Left lung (tissue), 10 donors: ENCODE measurements around the gene MUC3A. TPM values are rescaled to one million over a fixed set of nuclear protein-coding genes. Genes with fewer than 3 reads are reported as not detected.
"Not testable (repeated sequence)": the region's sequence is repeated elsewhere in the genome, so short reads cannot be mapped to it uniquely, and the experiment has no call there.

Source experiments
- ATAC-seq: fragments of 200-7000 bp; cut with Tn5 transposase; one replicate; pipeline ENCODE4 v1.9.1; 2020; ENCODE audit warnings: moderate library complexity
- DNase-seq, 4 donors: peaks; one replicate each; pipeline ENCODE4 v3.0.0-alpha.2; 2013 to 2020
- H3K27ac ChIP-seq, 2 donors: fragments of 200-600 bp; sonication (generic) in 1 of 2; one replicate each; pipeline versions ENCODE4 v1.5.0 to v1.8.0; 2020 to 2021
- H3K27me3 ChIP-seq, 2 donors: fragments of 200-600 bp; sonication (generic) in 1 of 2; one replicate each; pipeline versions ENCODE4 v1.5.0 to v1.8.0; 2020 to 2021
- H3K36me3 ChIP-seq, 2 donors: fragments of 200-600 bp; sonication (generic) in 1 of 2; one replicate each; pipeline versions ENCODE4 v1.5.0 to v1.8.0; 2020 to 2021
- H3K4me1 ChIP-seq, 2 donors: fragments of 200-600 bp; one replicate each; pipeline ENCODE4 v1.8.0; 2021
- H3K4me3 ChIP-seq, 2 donors: fragments of 200-600 bp; sonication (generic) in 1 of 2; one replicate each; pipeline versions ENCODE4 v1.5.0 to v1.8.0; 2020 to 2021; ENCODE audit warnings: mild to moderate bottlenecking in 1 of 2
- H3K9me3 ChIP-seq, 2 donors: fragments of 200-600 bp; sonication (generic) in 1 of 2; one replicate each; pipeline versions ENCODE4 v1.5.0 to v1.8.0; 2020 to 2021
- intact Hi-C, 2 donors: fragments of 100-400 bp; cut with DNase I; formaldehyde crosslinking; loops; one replicate each; pipeline versions ENCODE4 v1.11.2 to v1.14.2; 2022
- polyA plus RNA-seq, 6 donors: library from polyadenylated mRNA; unstranded; fragments of 120-200 nt; gene quantifications; one replicate each; pipeline ENCODE4 v1.2.1, GENCODE V29; 2013; ENCODE audit not compliant: insufficient read length in 6 of 6
- total RNA-seq, 2 donors: library from RNA; stranded (reverse); fragmentation: NEBNext Ultra II Directional; extraction: Animal tissue kit (Norgen Biotek cat#: 25700); gene quantifications; one replicate each; pipeline ENCODE4 v1.2.1, GENCODE V29; 2021
- TF ChIP-seq, protein P1 (sequence below), 2 donors: fragments of 200-600 bp; sonication (generic) in 1 of 2; IDR thresholded peaks; one replicate each; pipeline versions ENCODE4 v1.5.0 to v1.8.0; 2021; ENCODE audit warnings: antibody characterized with exemption in 2 of 2
- donor health status: DM: no; HTN: yes; CAD: no.
- donor health status: DM: no; HTN: no; CAD: no.

MUC3A gene
- total and polyA plus RNA-seq, 8 donors: 0.37 to 3.6 (median 0.61) TPM

DNA sequence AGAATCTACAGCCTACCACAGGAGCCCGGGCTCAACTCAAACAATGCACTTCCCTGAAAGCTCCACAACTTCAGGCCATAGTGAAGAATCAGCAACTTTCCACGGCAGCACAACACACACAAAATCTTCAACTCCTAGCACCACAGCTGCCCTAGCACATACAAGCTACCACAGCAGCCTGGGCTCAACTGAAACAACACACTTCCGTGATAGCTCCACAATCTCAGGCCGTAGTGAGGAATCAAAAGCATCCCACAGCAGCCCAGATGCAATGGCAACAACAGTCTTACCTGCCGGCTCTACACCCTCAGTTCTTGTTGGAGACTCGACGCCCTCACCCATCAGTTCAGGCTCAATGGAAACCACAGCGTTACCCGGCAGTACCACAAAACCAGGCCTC lies 42.3 kb downstream of the MUC3A start:
- DNase-seq (no peak), ATAC-seq (no peak)
- no peak overlapping the region for H3K27ac ChIP-seq
- intact Hi-C loops: no loop called here
- TF ChIP-seq, protein P1, sequence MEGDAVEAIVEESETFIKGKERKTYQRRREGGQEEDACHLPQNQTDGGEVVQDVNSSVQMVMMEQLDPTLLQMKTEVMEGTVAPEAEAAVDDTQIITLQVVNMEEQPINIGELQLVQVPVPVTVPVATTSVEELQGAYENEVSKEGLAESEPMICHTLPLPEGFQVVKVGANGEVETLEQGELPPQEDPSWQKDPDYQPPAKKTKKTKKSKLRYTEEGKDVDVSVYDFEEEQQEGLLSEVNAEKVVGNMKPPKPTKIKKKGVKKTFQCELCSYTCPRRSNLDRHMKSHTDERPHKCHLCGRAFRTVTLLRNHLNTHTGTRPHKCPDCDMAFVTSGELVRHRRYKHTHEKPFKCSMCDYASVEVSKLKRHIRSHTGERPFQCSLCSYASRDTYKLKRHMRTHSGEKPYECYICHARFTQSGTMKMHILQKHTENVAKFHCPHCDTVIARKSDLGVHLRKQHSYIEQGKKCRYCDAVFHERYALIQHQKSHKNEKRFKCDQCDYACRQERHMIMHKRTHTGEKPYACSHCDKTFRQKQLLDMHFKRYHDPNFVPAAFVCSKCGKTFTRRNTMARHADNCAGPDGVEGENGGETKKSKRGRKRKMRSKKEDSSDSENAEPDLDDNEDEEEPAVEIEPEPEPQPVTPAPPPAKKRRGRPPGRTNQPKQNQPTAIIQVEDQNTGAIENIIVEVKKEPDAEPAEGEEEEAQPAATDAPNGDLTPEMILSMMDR (IDR thresholded peaks at IDR 0.05): no peak
- H3K36me3 ChIP-seq: no peaks in the 10 kb centered on the region
- no peaks in the 10 kb centered on the region for H3K4me1 ChIP-seq
- no peaks in the 10 kb centered on the region for H3K27me3 ChIP-seq
- no peak overlapping the region for H3K4me3 ChIP-seq
- peaks cover 0 to 2% of the 10 kb centered on the region in 2 donors for H3K9me3 ChIP-seq

DNA sequence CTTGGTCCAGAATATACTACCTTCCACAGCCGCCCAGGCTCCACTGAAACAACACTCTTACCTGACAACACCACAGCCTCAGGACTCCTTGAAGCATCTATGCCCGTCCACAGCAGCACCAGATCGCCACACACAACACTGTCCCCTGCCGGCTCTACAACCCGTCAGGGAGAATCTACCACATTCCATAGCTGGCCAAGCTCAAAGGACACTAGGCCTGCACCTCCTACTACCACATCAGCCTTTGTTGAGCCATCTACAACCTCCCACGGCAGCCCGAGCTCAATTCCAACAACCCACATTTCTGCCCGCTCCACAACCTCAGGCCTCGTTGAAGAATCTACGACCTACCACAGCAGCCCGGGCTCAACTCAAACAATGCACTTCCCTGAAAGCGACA lies 42.9 kb downstream of the MUC3A start:
- H3K9me3 ChIP-seq, H3K27me3 ChIP-seq, H3K4me1 ChIP-seq, ATAC-seq, DNase-seq, intact Hi-C loops, H3K4me3 ChIP-seq, H3K36me3 ChIP-seq, H3K27ac ChIP-seq: not testable (repeated sequence)

DNA sequence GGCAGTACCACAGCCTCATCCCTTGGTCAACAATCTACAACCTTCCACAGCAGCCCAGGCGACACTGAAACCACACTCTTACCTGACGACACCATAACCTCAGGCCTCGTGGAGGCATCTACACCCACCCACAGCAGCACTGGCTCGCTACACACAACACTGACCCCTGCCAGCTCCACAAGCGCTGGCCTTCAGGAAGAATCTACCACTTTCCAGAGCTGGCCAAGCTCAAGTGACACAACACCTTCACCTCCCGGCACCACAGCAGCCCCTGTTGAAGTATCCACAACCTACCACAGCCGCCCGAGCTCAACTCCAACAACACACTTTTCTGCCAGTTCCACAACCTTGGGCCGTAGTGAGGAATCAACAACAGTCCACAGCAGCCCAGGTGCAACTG lies 45.3 kb downstream of the MUC3A start:
- H3K36me3 ChIP-seq, ATAC-seq, DNase-seq, H3K4me1 ChIP-seq, H3K9me3 ChIP-seq, H3K27me3 ChIP-seq, H3K27ac ChIP-seq, intact Hi-C loops, H3K4me3 ChIP-seq: not testable (repeated sequence)

DNA sequence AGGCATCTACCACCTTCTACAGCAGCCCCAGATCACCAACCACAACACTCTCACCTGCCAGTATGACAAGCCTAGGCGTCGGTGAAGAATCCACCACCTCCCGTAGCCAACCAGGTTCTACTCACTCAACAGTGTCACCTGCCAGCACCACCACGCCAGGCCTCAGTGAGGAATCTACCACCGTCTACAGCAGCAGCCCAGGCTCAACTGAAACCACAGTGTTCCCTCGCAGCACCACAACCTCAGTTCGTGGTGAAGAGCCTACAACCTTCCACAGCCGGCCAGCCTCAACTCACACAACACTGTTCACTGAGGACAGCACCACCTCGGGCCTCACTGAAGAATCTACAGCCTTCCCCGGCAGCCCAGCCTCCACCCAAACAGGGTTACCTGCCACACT lies 49.2 kb downstream of the MUC3A start:
- H3K9me3 ChIP-seq, H3K4me3 ChIP-seq, H3K4me1 ChIP-seq, H3K27me3 ChIP-seq, H3K27ac ChIP-seq, intact Hi-C loops, H3K36me3 ChIP-seq, DNase-seq, ATAC-seq: not testable (repeated sequence)

DNA sequence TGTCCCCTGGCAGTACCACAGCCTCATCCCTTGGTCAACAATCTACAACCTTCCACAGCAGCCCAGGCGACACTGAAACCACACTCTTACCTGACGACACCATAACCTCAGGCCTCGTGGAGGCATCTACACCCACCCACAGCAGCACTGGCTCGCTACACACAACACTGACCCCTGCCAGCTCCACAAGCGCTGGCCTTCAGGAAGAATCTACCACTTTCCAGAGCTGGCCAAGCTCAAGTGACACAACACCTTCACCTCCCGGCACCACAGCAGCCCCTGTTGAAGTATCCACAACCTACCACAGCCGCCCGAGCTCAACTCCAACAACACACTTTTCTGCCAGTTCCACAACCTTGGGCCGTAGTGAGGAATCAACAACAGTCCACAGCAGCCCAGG lies 50.0 kb downstream of the MUC3A start:
- ATAC-seq: peak; percentile 24
- DNase-seq, H3K27me3 ChIP-seq, H3K36me3 ChIP-seq, H3K4me3 ChIP-seq, H3K4me1 ChIP-seq, H3K9me3 ChIP-seq, intact Hi-C loops, H3K27ac ChIP-seq: not testable (repeated sequence)

DNA sequence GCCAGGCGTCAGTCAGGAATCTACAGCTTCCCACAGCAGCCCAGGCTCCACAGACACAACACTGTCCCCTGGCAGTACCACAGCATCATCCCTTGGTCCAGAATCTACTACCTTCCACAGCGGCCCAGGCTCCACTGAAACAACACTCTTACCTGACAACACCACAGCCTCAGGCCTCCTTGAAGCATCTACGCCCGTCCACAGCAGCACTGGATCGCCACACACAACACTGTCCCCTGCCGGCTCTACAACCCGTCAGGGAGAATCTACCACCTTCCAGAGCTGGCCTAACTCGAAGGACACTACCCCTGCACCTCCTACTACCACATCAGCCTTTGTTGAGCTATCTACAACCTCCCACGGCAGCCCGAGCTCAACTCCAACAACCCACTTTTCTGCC lies 50.7 kb downstream of the MUC3A start:
- ATAC-seq, H3K9me3 ChIP-seq, H3K4me3 ChIP-seq, H3K36me3 ChIP-seq, intact Hi-C loops, H3K4me1 ChIP-seq, H3K27ac ChIP-seq, DNase-seq, H3K27me3 ChIP-seq: not testable (repeated sequence)

DNA sequence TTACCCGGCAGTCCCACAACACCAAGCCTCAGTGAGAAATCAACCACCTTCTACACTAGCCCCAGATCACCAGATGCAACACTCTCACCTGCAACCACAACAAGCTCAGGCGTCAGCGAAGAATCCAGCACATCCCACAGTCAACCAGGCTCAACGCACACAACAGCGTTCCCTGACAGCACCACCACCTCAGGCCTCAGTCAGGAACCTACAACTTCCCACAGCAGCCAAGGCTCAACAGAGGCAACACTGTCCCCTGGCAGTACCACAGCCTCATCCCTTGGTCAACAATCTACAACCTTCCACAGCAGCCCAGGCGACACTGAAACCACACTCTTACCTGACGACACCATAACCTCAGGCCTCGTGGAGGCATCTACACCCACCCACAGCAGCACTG lies 53.0 kb downstream of the MUC3A start:
- ATAC-seq, H3K4me1 ChIP-seq, DNase-seq, H3K4me3 ChIP-seq, H3K36me3 ChIP-seq, H3K27ac ChIP-seq, intact Hi-C loops, H3K27me3 ChIP-seq, H3K9me3 ChIP-seq: not testable (repeated sequence)

DNA sequence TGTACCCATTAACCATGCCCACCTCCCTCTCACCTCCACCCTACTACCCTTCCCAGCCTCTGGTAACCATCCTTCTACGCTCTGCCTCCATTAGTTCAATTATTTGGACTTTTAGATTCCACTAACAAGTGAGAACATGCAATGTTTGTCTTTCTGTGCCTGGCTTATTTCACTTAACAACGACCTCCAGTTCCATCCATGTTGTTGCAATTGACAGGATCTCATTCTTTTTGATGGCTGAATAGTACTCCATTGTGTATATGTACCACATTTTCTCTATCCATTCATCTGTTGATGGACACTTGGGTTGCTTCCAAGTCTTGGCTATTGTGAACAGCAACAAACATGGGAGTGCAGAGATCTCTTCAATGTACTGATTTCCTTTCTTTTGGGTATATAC lies 58.0 kb downstream of the MUC3A start:
- intact Hi-C loops, ATAC-seq, DNase-seq: not testable (repeated sequence)

DNA sequence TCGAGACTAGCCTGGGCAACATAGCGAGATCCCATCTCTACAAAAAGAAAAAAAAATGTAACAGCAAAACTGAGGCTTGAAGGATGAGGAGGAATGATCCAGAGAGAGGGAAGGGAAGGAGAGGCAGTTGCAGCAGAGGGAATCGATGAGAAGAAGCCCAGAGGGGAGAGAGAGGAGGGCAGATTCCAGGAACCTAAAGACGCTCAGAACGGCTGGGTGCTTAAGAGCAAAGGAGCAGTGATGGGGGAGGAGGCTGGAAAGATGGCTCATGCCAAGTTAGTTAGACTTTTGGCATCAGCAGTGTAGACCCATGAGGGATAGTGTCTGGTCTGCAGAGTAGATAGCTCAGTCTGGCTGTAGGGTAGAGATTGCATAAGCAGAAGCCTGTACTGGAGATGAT lies 60.3 kb downstream of the MUC3A start:
- ATAC-seq: no peak
- H3K4me3 ChIP-seq: no peak overlapping the region

More for the DNA sequence above, 58.0 kb downstream of the MUC3A start:
- H3K4me3 ChIP-seq, H3K9me3 ChIP-seq, H3K27me3 ChIP-seq, H3K4me1 ChIP-seq, H3K27ac ChIP-seq, H3K36me3 ChIP-seq: not testable (repeated sequence)

More for the DNA sequence above, 60.3 kb downstream of the MUC3A start:
- Histone ChIP-seq H3K27ac (no peak overlapping the region), H3K27me3 (no peaks in the 10 kb centered on the region), H3K4me1 (no peaks in the 10 kb centered on the region), H3K9me3 (peaks cover 0 to 2% of the 10 kb centered on the region in 2 donors), H3K36me3 (no peaks in the 10 kb centered on the region)
- no peak for DNase-seq
- TF ChIP-seq, protein P1 (IDR thresholded peaks at IDR 0.05): no peak
- intact Hi-C loops: no loop called here
